HG02884 (cell line): ENCODE data around the gene FYN.

Source experiments
- ATAC-seq: cut with Tn5 transposase; IDR thresholded peaks from one replicate; pipeline ENCODE4 v1.9.1; 2021; ENCODE audit warnings: mild to moderate bottlenecking, moderate library complexity; ENCODE audit not compliant: unreplicated experiment

The FYN gene

DNA sequence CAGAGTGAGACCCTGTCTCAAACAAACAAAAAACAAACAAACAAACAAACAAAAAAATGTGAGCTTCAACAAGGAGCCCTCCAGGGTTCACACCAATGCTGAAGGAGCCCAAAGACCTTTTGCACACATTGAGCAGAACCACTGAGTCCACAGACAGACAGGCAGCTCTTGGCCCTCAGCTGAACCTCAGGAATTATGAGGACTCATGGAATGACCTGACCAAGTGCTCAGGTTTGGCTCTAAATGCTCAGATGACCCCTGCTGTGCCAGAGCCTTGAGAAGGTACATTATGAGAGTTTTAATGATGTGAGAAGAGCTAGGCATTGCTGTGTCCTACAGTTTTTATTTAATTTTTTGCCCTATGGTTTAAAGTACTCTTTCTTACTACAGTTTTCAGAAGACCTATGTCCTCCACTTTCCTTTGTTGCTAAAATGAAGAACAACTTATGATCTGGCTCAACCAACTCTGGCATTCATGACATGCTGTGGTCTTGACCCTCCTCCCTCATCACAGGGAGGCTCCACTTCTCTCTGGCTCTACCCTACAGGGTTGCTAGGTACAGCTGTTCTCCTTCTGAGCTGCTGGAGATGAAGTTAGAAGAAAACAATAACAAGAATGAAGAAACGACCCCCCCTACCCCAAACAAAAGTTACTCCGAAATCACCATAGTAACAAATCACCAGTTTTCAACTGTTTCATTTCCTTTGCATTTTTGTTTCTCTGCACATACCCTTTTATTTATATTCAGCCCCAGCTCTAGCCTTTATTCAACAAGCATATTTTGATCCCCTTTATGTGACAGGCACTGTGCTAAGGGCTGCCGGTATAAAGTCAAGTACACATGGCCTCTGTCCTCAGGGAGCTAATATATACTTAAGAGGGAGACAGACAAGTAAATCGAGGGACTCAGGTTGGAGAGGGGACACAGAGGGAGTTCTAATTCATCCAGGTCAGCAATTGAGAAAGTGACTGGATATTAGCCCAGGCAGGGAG lies 138.9 kb downstream of the FYN start:
- no peak for ATAC-seq

GRCh38 chr6:111732390-111732789 lies 140.9 kb downstream of the FYN start:
- no peak for ATAC-seq

- ATAC-seq = no peak
Measured at GRCh38 chr6:111731456-111732195, 141.6 kb downstream of the FYN start.

- ATAC-seq = no peak
Measured at GRCh38 chr6:111730864-111731263, 142.4 kb downstream of the FYN start.

DNA sequence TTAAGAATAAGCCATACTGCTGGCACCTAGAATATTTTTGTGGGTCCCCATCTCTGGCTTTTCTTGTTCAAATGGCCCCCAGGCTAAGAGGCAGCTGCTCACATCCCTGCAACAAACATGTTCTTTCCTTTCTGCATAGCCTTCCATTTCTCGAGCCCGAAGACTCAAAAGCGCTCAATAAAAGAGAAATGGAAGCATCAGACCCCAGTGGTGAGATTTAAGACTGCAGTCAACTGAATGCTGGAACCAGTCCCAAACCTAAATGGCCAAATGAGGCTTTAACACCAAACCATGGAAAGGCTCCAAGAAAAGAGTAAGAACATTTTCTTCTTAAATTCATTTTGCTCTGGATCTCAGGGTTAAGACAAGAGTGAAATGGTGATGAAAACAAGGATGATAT lies 145.4 kb downstream of the FYN start:
- no peak for ATAC-seq

DNA sequence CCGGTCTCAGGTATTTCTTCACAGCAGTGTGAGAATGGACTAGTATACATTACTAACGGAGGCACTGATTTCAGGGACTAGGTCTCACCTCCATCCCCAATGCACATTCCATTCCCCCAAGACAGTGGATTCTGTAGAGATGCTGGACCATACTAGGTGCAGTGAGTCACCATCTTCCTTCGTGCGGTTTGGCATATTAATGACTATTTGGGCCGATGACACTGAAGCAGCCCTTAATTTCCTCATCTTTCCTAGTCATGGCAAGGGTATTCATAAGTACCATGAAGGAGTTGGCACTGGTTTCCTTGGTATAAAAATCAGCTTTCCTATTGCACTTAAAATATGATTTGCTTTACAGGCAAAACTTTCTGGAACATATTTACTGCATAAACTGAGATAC lies 146.2 kb downstream of the FYN start:
- no peak for ATAC-seq

GRCh38 chr6:111725446-111726112 lies 147.7 kb downstream of the FYN start:
- ATAC-seq = no peak

DNA sequence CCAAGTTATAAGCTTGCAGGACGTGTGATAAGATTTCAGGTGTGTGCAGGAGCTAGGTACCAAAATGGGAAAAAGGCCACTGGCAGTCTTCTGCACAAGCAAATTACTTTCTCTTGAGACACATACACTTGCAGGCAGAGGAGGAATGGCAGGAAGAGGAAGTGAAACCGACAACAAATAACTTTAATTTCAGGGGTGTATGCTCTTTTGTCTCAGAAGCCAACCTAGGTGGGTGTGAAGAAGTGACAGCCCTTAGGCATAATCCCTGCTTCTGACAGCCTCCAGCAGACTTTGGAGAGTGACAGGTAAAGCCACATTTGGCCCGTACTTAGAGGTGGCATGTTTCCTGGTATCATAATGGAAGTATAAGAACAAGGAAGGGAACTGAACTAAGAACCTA lies 148.7 kb downstream of the FYN start:
- ATAC-seq = peak; percentile 99

DNA sequence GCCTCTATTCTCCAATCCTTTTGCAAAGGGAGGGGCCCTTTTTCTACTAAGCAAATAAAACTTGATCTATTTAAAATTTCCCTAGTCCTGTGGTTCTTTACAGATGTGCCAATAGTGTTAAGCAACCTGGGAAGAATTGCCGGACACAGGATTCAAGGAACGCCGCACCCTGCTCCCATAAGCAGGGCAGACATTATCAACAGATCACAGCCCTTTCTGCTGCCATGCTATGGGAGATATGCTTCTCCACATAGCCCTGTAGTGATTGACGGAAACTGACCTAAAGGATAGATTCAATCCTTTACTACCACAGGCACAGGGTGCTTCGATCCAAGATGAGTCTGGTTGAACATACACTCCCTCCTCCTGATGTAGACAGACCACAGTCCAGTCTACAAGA lies 149.2 kb downstream of the FYN start:
- peak; percentile 28 for ATAC-seq

DNA sequence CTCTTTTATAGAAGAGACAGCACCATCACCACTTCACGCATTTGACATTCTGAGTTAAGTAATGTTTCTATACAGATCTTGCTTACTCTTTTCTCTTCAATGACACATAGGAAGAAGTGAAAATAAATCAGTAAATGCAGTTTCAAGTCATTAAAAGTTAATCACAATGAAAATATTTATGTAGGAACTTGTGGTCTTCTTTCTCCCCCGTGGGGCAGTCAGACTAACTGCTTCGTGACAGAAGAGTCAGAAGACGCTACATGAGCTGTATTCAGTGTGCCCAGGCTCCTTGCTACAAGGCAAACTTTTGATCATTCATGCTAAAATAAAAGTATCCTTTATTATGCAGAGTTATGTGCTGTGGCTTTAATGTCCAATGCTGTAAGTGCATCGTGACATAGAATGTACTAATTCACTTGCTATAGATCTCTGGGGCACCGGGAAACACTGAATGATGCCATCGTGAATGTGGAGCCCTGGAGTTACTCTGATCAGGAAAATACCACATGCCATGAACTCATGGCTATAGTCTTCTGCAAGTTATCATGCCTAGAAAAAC lies 149.8 kb downstream of the FYN start:
- no peak for ATAC-seq

DNA sequence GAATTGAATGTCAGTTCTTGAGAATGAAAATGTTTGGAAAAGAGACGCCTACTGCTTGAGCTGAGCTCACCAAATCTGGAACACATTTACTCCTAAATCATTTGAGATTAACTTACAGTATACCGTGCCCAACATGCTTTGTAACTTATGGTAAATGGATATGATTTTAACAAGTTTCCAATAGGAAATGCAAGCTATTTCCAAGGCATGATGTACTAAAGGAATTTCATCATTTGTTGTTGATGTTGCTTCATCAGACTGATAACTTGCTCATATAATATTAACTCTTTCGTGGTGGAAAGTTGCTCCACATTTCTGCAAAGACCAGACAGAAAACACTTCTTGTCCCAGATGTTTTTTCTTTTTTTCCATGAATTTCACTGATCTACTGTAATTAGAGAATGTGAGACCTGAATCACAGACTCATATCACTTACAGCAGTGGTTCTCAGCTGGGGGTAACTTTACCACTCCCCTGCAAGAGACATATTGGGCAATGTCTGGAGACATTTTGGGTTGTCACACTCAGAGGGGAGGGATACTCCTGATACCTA lies 151.0 kb downstream of the FYN start:
- no peak for ATAC-seq

- no peak for ATAC-seq
Measured at GRCh38 chr6:111721753-111722154, 151.5 kb downstream of the FYN start.

- no peak for ATAC-seq
Measured at GRCh38 chr6:111720931-111721496, 152.2 kb downstream of the FYN start.

DNA sequence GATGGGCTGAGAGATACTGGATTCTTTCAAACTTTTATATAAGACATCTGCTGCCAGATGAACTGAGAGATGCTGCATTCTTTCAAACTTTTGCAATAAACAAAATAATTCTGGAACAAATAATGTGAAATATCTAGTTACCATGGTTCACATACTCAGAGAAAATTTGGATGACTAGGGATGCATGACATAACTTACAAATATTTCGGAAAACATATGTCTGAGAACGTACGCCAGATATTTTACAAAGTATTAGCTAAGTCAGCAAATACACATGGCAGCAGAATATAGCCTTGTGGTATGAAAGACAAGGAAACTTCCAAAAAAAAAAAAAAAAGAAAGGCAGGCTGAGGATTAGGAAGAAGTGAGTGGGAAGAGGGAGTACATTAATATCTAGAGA lies 154.3 kb downstream of the FYN start:
- no peak for ATAC-seq

- no peak for ATAC-seq
Measured at GRCh38 chr6:111718326-111718725, 154.9 kb downstream of the FYN start.

- ATAC-seq = no peak
Measured at GRCh38 chr6:111717621-111718020, 155.6 kb downstream of the FYN start.

- no peak for ATAC-seq
Measured at GRCh38 chr6:111716325-111716724, 156.9 kb downstream of the FYN start.

DNA sequence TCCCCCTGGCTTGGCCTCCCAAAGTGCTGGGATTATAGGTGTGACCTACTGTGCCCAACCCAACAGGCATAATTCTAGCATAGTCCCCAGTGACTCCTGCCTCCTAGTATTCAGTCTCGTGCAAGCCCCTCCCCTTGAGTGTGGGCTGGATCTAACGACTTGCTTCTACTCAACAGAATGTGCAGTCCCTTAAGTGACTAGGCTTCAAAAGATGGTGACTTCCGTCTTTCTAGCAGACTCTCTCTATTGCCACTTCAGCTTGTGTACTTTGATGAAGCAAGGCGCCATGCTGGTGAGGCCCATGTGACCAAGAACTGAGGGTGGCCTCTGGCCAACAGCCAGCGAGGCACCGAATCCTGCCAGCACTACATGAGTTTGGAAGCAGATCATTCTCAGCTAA lies 157.9 kb downstream of the FYN start:
- ATAC-seq = no peak

- no peak for ATAC-seq
Measured at GRCh38 chr6:111714416-111715270, 158.6 kb downstream of the FYN start.

GRCh38 chr6:111713811-111714210 lies 159.4 kb downstream of the FYN start:
- ATAC-seq = no peak
